ENCODE measurements around the gene EXOC3L1.

The EXOC3L1 gene

GRCh38 chr16:67199011-67199807 is 9.3 kb upstream of the EXOC3L1 start, which contains the start of gene ELMO3:
TSS of gene ELMO3 (plus strand) at chr16:67199131. CDS start at chr16:67199327, 196 bp downstream.
- DNase-seq = no peak

- DNase-seq = peak in 47 of 58 donors; percentile 16 to 79 (median 46)
Measured at GRCh38 chr16:67198238-67198734, 8.3 kb upstream of the EXOC3L1 start.

GRCh38 chr16:67197704-67198103 is 7.8 kb upstream of the EXOC3L1 start:
- no peak for DNase-seq

- no peak for DNase-seq
Measured at GRCh38 chr16:67196881-67197280, 6.9 kb upstream of the EXOC3L1 start.

GRCh38 chr16:67195676-67196075 is 5.7 kb upstream of the EXOC3L1 start:
- no peak for DNase-seq

GRCh38 chr16:67194260-67194659 is 4.3 kb upstream of the EXOC3L1 start:
- no peak for DNase-seq

- no peak for DNase-seq
Measured at GRCh38 chr16:67193536-67193935, 3.6 kb upstream of the EXOC3L1 start.

- no peak for DNase-seq
Measured at GRCh38 chr16:67192781-67193361, 2.9 kb upstream of the EXOC3L1 start.

GRCh38 chr16:67191995-67192681 is 2.2 kb upstream of the EXOC3L1 start, which contains the start of gene E2F4:
TSS of gene E2F4 (plus strand) at chr16:67192155. CDS start at chr16:67192228, 73 bp downstream.
- DNase-seq = peak; percentile 41 to 96 (median 88)

GRCh38 chr16:67191411-67191994 is 1.6 kb upstream of the EXOC3L1 start:
- DNase-seq = no peak

- DNase-seq = no peak
Measured at GRCh38 chr16:67190448-67191399, 788 bp upstream of the EXOC3L1 start.

- no peak for DNase-seq
Measured at GRCh38 chr16:67188798-67189197, 1.1 kb downstream of the EXOC3L1 start.

- DNase-seq = no peak
Measured at GRCh38 chr16:67188323-67188722, 1.6 kb downstream of the EXOC3L1 start.

- no peak for DNase-seq
Measured at GRCh38 chr16:67187175-67187890, 2.6 kb downstream of the EXOC3L1 start.

- no peak for DNase-seq
Measured at GRCh38 chr16:67186550-67186950, 3.4 kb downstream of the EXOC3L1 start.

GRCh38 chr16:67185651-67186134 is 4.2 kb downstream of the EXOC3L1 start:
- DNase-seq = no peak

- DNase-seq = peak in 53 of 58 donors; percentile 24 to 85 (median 67)
Measured at GRCh38 chr16:67184995-67185650, 4.8 kb downstream of the EXOC3L1 start.

- DNase-seq = peak in 1 of 58 donors; percentile 57
Measured at GRCh38 chr16:67184453-67184994, 5.4 kb downstream of the EXOC3L1 start.

All from anterior cingulate cortex (tissue), 58 donors.